OCI-LY3 (cell line): Measurements from ENCODE around the gene ERBB4.
"Not testable (repeated sequence)": the region's sequence is repeated elsewhere in the genome, so short reads cannot be mapped to it uniquely, and the experiment has no call there.

Source experiments
- H2AFZ ChIP-seq: fragments of 200-600, 300-600 bp; shearing (Covaris generic); 2 replicates; pipeline ENCODE4 v1.6.0; 2014; ENCODE audit warnings: antibody characterized with exemption, low read depth, low read length
- H3K27ac ChIP-seq: fragments of 200-600, 300-600 bp; sonication (generic); 2 replicates; pipeline ENCODE4 v1.5.1; 2014; ENCODE audit warnings: mild to moderate bottlenecking, low read length, moderate library complexity, mixed read lengths
- H3K27me3 ChIP-seq: fragments of 200-600, 300-600 bp; sonication (generic); 2 replicates; pipeline ENCODE4 v1.6.1; 2014; ENCODE audit warnings: low read depth, low read length, mixed read lengths
- H3K36me3 ChIP-seq: fragments of 200-600, 300-600 bp; sonication (generic); replicated peaks from 2 replicates; pipeline ENCODE3; 2014; ENCODE audit warnings: low read depth, low read length, mixed read lengths
- H3K4me1 ChIP-seq: fragments of 300-600, 200-600 bp; sonication (generic); 2 replicates; pipeline ENCODE4 v1.6.1; 2014; ENCODE audit warnings: low read length, mixed read lengths
- H3K4me2 ChIP-seq: fragments of 200-600, 300-600 bp; sonication (generic); 2 replicates; pipeline ENCODE4 v1.6.1; 2014; ENCODE audit warnings: low read length, mixed read lengths
- H3K4me3 ChIP-seq: fragments of 300-600, 200-600 bp; sonication (generic); 2 replicates; pipeline ENCODE4 v1.5.1; 2014; ENCODE audit warnings: antibody characterized with exemption, mild to moderate bottlenecking, low read length, moderate library complexity
- H3K79me2 ChIP-seq: fragments of 300-600, 200-600 bp; shearing (Covaris generic); 2 replicates; pipeline ENCODE4 v1.6.1; 2014; ENCODE audit warnings: mild to moderate bottlenecking, low read length, mixed read lengths
- H3K9ac ChIP-seq: fragments of 300-600, 200-600 bp; shearing (Covaris generic); 2 replicates; pipeline ENCODE4 v1.6.0; 2014; ENCODE audit warnings: mild to moderate bottlenecking, low read length, moderate library complexity
- H3K9me3 ChIP-seq: fragments of 200-600, 300-600 bp; shearing (Covaris generic); 2 replicates; pipeline ENCODE4 v1.6.1; 2014; ENCODE audit warnings: low read length, mixed read lengths; ENCODE audit not compliant: insufficient read depth
- H4K20me1 ChIP-seq: fragments of 200-600, 300-600 bp; sonication (generic); 2 replicates; pipeline ENCODE4 v1.6.1; 2016; ENCODE audit warnings: low read length, mixed read lengths; ENCODE audit not compliant: insufficient read depth
- EZH2phosphoT487 ChIP-seq: fragments of 200-600 bp; shearing (Covaris generic); IDR thresholded peaks from 2 replicates; pipeline ENCODE4 v1.6.1; 2018; ENCODE audit warnings: antibody characterized with exemption, mixed run types, low read depth
- TF ChIP-seq, protein P1 (sequence below): fragments of 200-600, 300-600 bp; sonication (generic); IDR thresholded peaks from 2 replicates; pipeline ENCODE4 v1.5.1; 2014; ENCODE audit warnings: antibody characterized with exemption, low read length, low read depth

The ERBB4 gene

DNA sequence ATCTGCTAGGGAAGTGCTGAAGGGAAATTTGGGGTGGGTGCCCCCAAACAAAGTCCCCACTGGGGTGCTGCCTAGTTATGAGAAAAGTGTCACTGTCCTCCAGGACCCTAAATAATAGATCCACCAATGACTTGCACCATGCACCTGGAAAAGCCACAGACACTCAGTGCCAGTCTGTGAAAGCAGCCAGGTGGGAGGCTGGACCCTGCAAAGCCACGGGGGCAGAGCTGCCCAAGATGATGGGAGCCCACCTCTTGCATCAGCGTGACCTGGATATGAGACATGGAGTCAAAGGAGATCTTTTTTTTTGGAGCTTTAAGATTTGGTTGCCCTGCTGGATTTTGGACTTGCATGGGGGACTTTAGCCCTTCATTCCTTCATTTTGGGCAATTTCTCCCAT is 431.6 kb downstream of the ERBB4 start:
- H2AFZ ChIP-seq: no peak overlapping the region
- H4K20me1 ChIP-seq: no peaks in the 10 kb centered on the region
- no peaks in the 10 kb centered on the region for H3K4me1 ChIP-seq
- H3K9me3 ChIP-seq: 0 out of 2 replicates have a peak, but pooled peaks cover 2% of the 10 kb centered on the region
- no peaks in the 10 kb centered on the region for H3K36me3 ChIP-seq
- no peak overlapping the region for H3K9ac ChIP-seq
- H3K27ac ChIP-seq: no peak overlapping the region
- no peaks in the 10 kb centered on the region for H3K27me3 ChIP-seq
- no peak for TF ChIP-seq EZH2phosphoT487
- TF ChIP-seq, protein P1, sequence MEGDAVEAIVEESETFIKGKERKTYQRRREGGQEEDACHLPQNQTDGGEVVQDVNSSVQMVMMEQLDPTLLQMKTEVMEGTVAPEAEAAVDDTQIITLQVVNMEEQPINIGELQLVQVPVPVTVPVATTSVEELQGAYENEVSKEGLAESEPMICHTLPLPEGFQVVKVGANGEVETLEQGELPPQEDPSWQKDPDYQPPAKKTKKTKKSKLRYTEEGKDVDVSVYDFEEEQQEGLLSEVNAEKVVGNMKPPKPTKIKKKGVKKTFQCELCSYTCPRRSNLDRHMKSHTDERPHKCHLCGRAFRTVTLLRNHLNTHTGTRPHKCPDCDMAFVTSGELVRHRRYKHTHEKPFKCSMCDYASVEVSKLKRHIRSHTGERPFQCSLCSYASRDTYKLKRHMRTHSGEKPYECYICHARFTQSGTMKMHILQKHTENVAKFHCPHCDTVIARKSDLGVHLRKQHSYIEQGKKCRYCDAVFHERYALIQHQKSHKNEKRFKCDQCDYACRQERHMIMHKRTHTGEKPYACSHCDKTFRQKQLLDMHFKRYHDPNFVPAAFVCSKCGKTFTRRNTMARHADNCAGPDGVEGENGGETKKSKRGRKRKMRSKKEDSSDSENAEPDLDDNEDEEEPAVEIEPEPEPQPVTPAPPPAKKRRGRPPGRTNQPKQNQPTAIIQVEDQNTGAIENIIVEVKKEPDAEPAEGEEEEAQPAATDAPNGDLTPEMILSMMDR: no peak
- H3K4me3 ChIP-seq: no peak overlapping the region
- H3K79me2 ChIP-seq: no peaks in the 10 kb centered on the region
- H3K4me2 ChIP-seq: no peak overlapping the region

DNA sequence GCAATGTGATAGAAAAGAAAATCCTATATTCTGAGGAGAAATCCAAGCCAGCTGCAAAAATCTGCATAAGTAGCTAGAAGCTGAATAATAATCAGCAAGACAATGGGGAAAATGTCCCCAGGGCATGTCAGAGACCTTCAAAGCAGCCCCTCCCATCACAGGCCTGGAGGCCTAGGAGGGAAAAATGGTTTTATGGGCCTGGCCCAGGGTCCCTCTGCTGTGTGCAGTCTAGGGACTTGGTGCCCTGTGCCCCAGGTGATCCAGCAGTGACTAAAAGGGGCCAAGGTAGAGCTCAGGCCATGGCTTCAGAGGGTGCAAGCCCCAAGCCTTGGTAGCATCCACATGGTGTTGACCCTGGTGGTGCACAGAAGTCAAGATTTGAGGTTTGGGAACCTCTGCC is 432.1 kb downstream of the ERBB4 start:
- H3K4me3 ChIP-seq, H3K27ac ChIP-seq, H3K36me3 ChIP-seq, H3K9me3 ChIP-seq, H3K79me2 ChIP-seq, H4K20me1 ChIP-seq, H3K9ac ChIP-seq, H3K4me2 ChIP-seq, H2AFZ ChIP-seq, H3K27me3 ChIP-seq, H3K4me1 ChIP-seq: not testable (repeated sequence)

DNA sequence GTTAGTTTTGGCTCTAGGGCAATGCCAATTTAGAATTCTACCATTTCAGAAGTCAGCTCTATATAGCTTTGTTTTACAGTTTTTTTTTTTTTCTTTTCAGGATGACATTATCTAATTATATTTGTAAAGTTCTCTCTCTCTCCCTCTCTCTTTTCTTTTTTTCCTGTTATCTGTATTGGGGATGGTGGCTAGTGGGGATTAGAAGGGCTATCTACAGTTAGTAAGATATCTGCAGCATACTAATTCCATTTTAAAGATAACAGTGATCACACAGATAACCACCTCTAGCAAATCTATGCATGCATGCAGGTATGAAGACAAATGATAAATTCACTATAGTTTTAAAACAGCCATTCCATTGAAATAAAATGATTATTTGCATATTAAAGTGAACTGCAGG is 438.9 kb downstream of the ERBB4 start:
- Histone ChIP-seq H3K79me2 (no peaks in the 10 kb centered on the region), H2AFZ (no peak overlapping the region), H3K36me3 (no peaks in the 10 kb centered on the region), H3K4me2 (no peak overlapping the region), H4K20me1 (no peaks in the 10 kb centered on the region), H3K4me1 (no peaks in the 10 kb centered on the region), H3K9ac (no peak overlapping the region), H3K9me3 (no peaks in the 10 kb centered on the region), H3K4me3 (no peak overlapping the region), H3K27me3 (no peaks in the 10 kb centered on the region), H3K27ac (no peak overlapping the region)
- TF ChIP-seq, protein P1: no peak

DNA sequence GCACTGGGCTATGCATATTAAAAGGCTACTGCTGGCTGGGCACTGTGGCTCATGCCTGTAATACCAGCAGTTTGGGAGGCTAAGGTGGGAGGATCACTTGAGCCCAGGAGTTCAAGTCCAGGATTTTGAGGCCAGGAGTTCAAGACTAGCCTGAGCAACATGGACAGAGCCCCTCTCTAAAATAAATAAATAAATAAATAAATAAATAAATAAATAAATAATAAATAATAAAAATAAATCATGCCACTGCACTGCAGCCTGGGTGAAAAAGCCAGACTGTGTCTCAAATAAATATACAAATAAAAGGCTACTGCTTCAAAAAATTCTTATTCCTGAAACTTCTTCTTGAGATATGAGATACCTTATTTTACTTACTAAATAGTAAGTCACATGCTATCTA is 439.6 kb downstream of the ERBB4 start:
- Histone ChIP-seq H3K9me3 (no peaks in the 10 kb centered on the region), H3K27ac (no peak overlapping the region), H4K20me1 (no peaks in the 10 kb centered on the region), H3K79me2 (no peaks in the 10 kb centered on the region), H3K4me3 (no peak overlapping the region), H3K27me3 (no peaks in the 10 kb centered on the region), H2AFZ (no peak overlapping the region), H3K4me1 (no peaks in the 10 kb centered on the region), H3K4me2 (no peak overlapping the region), H3K9ac (no peak overlapping the region), H3K36me3 (no peaks in the 10 kb centered on the region)
- no peak for TF ChIP-seq EZH2phosphoT487
- TF ChIP-seq, protein P1: no peak

DNA sequence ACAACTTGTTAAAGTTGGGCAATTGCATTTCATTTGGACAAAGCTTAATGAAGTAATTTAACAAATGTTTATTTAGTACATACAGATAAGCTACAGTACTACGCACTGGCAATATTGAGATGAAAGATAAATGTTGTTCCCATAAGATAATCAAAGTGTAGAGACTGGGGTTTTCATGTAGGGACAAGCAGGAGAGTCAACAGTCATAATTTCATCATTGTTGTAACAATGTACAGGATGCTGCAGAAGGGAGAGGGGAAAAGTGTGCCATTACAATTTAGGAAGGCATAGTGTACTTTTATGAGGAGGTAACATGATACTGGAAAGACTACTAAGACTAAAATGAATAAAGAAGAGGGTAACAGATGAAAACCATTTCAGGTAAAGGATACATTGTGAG is 441.6 kb downstream of the ERBB4 start:
- no peaks in the 10 kb centered on the region for H3K9me3 ChIP-seq
- H3K27me3 ChIP-seq: no peaks in the 10 kb centered on the region
- no peak for TF ChIP-seq EZH2phosphoT487
- TF ChIP-seq, protein P1: no peak
- no peaks in the 10 kb centered on the region for H4K20me1 ChIP-seq
- no peak overlapping the region for H2AFZ ChIP-seq
- H3K36me3 ChIP-seq: no peaks in the 10 kb centered on the region
- H3K4me3 ChIP-seq: no peak overlapping the region
- no peaks in the 10 kb centered on the region for H3K79me2 ChIP-seq
- H3K9ac ChIP-seq: no peak overlapping the region
- no peak overlapping the region for H3K4me2 ChIP-seq
- no peaks in the 10 kb centered on the region for H3K4me1 ChIP-seq
- H3K27ac ChIP-seq: no peak overlapping the region
